NCI-H524 (cell line): Measurements from ENCODE around the gene CPZ.

Experiments used
- DNase-seq, 2 experiments: peaks; one replicate each; lab custom pipeline; 2025; lab: John Stamatoyannopoulos, UW

CPZ gene

GRCh38 chr4:8595237-8596087 lies 2.9 kb downstream of the CPZ start:
- peak; percentile 31 to 70 for DNase-seq

DNA sequence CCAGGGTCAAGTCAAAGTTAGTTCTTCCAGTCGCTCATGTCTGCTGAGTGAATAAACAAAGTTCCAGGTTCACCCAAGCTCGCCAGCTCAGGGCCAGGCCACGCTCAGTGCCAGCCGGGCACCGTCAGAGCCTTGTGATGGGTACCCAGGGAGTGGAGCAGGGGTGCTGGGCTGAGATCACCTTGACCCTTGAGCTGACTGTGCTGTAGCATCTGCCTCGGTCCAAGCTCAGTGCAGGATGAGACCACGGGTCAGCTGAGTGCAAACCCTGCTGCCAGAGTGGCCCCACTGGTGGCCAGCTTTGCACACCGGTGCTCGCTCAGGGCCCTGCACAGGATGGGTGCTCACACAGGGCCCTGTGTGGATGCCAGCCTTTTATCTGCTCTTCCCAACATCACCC lies 4.3 kb downstream of the CPZ start:
- no peak for DNase-seq

DNA sequence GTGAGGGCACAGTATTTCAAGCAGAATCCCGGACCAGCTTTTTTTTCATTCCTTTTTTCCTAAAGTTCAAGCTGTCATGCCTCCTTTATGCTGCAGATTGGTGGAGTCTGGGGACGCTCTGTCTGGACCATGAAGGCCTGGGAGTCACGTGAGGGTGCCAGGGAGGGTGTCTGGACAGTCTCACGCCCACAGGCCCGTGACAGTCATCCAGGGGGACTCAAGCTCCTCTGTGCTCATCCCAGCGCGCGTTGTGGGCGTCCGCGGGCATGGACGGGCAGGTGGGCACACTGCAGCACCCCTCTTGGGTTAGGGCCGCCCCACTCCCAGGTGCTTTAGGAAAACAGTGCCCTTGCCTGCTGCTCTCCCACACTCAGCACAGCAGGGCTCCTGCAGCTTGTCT lies 4.8 kb downstream of the CPZ start:
- DNase-seq, result no peak

GRCh38 chr4:8597791-8598190 lies 5.2 kb downstream of the CPZ start:
- no peak for DNase-seq

GRCh38 chr4:8598391-8599090 lies 6.0 kb downstream of the CPZ start:
- no peak for DNase-seq

DNA sequence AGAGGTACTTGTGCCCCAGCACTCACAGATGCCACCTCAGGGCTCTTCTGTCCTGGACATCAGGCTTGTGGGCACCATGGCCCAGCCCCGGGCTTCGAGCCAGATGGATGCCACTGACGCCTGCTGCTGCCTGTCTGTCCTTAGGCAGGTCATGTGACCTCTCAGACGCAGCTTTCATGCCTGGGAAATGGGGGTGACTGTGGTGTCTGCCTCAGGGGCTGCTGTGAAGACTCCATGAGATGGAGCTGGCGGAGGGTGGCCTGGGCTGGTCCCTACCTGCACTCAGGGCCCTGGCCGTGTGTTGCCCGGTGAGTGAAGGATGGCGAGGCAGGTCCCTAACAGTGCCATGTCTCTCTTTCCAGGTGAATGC lies 6.5 kb downstream of the CPZ start:
- no peak for DNase-seq

DNA sequence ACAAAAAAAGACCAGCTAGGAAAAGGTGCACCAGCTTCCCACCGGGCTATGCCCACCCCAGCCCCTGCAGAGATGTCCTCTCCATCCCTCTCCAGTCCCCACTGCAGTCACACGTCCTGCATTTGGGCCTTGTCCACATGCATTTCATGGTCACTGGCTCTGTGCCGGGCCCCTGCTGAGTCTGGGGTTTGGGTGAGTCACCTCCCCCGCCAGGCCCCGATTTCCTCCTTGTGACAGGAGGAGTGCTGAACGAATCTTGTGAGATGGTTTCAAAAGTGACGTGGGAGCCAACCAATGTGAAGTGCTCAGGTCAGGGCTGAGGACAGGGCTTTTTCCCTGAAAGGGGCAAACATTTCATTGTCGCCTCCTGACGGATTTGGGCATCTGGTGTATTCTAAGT lies 7.1 kb downstream of the CPZ start:
- no peak for DNase-seq

DNA sequence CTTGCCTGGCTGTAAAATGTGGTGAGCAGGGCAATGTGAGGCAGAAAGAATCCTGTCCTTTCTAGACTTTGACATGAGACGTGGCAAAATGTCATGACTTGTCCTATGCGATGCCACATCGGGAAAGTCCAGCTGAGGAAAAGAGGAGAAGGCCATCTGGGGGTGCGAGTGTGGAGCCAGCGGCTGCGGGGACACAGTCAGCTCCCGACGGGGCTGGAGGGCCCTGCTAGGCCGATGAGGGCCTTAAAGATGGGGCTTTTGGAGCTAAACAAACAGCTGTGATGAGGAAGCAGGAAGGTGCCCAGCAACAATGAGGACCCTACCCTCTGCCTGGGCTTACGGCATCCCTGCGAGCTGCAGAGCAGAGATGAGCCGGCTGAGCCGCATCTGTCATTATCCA lies 7.7 kb downstream of the CPZ start:
- no peak for DNase-seq

DNA sequence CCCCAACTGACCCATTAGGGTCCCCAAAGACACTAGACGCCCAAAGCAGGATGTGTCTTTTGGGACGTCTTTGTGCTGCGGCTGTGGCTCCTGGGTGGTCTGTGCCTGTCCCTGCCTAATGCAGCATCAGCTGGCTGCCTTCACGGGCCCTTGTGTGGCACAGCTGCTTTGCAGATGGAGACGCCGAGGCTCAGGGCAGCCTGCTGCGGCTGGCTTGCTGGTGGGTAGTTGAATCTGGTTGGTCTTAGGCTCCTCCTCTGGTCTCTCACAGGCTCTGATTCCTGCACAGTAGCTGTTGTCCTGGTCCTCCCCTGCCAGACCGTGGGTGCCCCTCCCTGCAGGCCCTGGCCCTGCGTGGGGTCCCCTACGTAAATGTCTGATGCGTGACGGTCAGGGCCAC lies 8.1 kb downstream of the CPZ start:
- DNase-seq, result peak in 1 of 2 experiments; percentile 45

DNA sequence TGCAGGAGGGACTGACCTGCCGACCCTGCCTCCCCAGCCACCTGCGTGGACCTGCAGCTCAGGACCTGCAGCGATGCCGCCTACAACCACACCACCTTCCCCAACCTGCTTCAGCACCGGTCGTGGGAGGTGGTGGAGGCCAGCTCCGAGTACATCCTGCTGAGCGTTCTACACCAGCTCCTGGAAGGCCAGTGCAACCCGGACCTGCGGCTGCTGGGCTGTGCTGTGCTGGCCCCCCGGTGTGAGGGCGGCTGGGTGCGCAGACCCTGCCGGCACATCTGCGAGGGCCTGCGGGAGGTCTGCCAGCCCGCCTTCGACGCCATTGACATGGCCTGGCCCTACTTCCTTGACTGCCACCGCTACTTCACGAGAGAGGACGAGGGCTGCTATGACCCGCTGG lies 8.5 kb downstream of the CPZ start:
- DNase-seq, result no peak

GRCh38 chr4:8601556-8601955 lies 9.0 kb downstream of the CPZ start:
- no peak for DNase-seq

DNA sequence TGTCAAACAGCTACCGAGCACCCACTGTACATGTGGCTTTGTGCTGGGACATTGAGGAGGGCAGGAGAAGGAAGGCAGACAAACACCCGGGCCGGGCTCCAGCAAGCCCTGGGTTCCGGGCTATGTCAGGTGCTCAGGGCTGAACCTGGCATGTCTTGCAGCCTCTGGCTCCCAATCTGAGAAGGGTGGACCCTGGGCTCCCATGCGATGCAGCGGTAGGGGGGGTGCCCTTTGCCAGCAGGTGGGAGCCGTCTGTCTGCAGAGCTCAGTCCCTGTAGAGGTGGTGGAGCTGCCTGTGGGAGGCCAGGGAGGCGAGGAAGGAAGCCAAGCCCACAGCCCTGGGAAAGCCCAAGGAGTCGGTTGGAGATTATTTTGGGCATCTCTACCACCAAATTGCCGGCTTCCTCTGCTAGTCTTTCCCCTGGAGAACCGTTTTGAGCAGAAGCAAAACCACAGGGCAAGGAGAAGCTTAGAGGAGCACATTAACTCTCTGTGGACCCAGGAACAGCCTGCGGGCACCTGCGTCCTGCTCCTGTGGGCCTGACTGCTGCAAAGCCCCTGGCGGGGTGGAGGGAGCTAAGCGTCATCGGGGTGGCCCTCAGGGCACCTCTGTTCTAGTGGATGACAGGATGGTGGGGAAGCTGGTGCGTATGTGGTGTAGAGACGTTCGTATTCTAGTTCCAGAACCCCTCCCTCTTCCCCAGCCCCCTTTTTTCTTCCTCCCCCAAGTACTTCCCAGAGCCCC lies 10.3 kb downstream of the CPZ start:
- DNase-seq, result no peak

DNA sequence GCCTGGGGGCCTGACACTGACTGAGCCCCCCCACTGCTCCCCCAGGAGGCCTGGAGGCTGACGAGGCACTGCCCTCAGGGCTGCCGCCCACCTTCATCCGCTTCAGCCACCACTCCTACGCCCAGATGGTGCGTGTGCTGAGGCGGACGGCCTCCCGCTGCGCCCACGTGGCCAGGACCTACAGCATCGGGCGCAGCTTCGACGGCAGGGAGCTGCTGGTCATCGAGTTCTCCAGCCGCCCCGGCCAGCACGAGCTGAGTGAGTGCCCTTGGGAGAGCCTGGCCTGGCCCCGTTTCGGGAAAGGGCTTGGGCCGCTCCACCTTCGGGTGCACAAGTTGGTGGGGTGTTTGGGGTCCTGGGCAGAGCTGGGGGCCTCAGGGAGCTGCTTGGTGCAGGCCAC lies 11.4 kb downstream of the CPZ start:
- peak in 1 of 2 experiments; percentile 41 for DNase-seq

DNA sequence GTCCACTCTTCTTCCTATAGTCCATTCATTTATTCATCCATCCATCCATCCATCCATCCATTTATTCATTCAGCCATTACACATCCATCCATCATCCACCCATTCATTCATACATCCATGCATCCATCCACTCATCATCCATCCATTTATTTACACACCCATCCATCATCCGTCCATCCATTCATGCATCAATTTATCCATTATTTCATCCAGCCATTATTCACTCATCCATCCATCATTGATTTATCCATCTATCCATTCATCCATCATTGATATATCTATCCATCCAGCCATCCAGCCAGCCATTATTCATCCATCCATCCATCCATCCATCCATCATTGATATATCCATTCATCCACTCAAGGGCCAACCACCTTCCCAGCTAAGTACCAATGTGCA lies 12.7 kb downstream of the CPZ start:
- no peak for DNase-seq

- no peak for DNase-seq
Observed at GRCh38 chr4:8606476-8606875, 13.9 kb downstream of the CPZ start.

- DNase-seq, result no peak
Observed at GRCh38 chr4:8606966-8607365, 14.4 kb downstream of the CPZ start.

DNA sequence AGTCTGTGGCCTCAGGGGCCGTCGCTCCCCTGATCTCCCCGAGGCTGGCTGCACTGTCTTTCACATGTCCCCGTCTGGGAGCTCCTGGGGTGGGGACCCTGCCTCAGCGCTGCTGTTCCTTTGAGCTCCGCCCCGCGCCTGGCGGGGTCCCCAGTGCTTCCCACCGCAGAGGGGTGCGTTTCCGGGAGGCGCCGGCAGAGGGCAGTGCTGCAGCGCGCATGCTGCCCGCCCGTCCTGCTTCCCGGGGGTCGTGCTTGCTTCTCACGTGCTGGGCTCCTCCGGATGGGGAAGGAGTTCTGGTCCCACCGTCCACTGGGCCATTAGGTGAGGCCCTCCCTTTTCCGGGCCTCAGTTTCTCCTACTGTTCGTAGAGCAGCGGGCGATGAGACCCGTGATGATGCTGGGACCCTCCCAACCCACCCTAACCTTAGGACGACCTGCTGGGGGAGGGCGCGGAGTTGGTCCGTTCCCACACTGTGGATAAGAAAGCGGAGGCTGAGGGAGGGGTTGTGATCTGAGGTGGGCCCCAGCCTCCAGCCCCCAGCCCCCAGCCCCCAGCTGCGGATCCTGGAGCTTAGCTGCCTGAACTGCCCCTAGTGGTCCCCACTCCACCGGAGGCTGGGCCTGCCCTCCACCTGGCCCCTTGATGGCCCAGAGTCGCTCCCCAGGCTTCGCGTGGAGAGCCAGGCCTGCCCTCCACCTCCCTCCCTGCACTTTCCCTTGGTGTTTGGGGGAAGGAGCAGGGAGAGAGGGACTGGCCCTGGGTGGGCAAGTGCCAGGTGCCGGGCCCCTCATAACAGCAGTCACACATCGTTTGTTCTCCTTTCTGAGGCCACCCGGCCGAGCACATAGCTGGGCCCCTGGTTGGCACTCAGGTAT lies 15.3 kb downstream of the CPZ start:
- peak; percentile 25 to 57 for DNase-seq

GRCh38 chr4:8608714-8609391 lies 16.3 kb downstream of the CPZ start:
- DNase-seq, result no peak

DNA sequence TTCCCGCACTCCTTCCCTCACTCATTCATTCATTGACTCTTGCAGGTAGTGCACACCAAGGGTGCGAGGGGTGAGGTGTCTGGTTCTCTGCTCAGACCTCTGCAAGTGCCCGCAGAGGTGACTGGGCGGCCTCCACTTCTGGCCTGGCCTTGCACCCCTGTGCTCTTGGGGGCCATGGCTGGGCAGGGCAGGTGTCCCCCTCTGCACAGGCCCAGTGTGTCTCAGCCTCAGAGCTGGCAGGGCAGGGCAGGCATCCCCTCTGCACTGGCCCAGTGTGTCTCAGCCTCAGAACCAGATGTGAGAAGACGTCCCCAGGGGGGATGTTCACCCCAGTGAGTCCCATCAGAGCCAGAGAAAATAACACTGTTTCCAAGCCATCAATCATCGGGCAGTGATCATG lies 16.8 kb downstream of the CPZ start:
- no peak for DNase-seq

DNA sequence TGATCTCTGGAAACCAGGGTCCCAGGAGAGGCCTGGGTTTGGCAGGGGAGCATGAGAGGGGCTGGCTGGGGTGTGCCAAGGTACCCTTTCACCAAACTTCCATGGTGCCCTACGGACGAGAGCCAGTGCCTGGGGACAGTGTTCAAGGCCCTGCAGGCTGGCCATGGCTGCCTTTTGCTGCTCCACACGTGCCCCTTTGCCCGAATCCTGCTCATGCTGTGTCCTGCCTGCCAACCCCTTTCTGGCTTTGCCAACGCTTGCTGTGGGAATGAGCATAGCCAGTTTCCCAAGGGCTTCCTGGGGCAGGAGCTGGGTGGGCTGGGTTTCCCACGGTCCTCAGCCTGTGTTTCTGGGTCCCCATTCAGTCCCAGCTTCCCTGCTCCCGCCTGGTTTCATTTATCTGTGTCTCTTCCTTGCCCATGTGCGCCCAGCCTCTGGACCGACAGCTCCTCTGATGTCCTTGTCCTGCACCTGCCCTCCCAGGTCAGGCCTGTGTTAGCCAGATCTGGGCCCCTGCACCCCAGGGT lies 17.3 kb downstream of the CPZ start:
- DNase-seq, result no peak
